Stimulated activated CD8-positive, alpha-beta memory T cell treated with anti-CD3 and anti-CD28 coated beads, Interleukin-15, amount 100 ng/mL, for 24 hours (primary cell): ENCODE measurements around the gene MAN1B1.

Source experiments
- DNase-seq: peaks from one replicate; pipeline ENCODE4 v3.0.0-alpha.2; 2020; ENCODE audit warnings: low read depth

MAN1B1 gene

DNA sequence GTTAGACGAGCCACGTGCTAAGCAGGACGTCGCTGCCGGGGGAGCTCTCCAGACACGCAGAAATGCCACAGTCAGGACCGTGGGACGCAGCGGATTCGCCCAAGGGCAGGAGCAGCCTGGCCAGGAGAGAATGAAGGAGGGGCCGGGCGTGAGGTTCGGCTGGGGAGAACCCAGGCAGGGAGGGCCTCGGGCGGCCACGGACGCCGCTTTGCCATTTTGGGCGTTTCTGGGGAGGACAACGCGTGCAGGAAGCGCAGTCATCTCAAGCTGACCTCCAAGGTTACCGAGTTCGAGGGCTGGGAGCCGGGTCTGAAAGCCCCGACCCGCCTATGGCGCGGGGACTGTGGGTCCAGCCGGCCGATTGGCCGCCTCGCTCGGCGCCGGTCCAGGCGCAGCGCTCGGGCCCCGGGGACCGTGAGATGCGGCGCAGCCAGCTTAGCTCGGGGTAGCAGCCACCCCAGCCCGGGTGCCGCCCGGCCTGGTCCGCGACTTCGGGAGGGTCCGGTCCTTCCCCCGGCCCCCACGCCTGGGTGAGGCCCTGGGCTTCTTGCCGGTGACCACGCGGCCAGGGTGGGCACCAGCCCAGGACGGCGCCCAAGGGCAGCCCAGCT lies 760 bp upstream of the MAN1B1 start:
- no peak for DNase-seq

DNA sequence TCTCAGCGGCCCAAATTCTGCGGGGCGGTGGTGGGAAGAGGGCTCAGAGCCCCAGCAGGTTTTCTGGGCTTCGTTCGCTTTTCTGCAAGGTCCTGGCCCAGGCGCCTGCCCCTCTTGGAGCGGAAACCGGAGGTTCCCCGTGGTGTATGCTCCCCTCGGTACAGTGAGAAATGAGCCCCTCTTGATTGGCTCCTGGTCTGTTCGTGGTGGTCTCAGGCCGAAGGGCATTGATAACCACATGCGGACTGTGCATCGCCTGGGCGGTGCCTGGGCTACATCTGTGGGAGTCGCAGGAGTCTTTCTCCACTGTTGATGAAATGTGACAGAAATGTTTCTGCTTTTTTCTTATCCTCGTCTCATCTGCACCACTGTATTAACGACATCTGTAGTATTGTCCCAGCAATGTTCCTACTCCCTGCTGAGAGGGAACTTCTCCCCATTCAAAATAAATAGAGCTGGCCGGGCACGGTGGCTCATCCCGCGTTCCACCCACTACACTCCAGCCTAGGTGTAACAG lies 682 bp downstream of the MAN1B1 start:
- no peak for DNase-seq

DNA sequence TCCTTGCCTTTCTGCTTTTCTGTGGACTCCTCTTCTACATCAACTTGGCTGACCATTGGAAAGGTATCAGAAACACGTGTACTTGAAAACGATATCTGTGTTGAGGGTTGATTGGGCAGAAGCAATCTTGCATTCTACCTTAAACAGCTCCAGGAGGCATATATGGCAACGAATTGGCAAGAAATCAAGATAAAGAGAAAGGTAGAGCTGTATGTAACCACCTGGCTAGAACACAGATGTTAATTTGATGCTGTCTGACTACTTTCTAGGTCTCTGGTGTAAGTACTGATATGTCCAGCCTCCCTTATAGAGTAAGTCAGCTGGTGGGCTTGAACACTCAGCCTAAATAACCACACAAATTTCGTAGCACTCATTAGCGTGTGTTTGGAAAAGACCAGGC lies 1.3 kb downstream of the MAN1B1 start:
- no peak for DNase-seq

DNA sequence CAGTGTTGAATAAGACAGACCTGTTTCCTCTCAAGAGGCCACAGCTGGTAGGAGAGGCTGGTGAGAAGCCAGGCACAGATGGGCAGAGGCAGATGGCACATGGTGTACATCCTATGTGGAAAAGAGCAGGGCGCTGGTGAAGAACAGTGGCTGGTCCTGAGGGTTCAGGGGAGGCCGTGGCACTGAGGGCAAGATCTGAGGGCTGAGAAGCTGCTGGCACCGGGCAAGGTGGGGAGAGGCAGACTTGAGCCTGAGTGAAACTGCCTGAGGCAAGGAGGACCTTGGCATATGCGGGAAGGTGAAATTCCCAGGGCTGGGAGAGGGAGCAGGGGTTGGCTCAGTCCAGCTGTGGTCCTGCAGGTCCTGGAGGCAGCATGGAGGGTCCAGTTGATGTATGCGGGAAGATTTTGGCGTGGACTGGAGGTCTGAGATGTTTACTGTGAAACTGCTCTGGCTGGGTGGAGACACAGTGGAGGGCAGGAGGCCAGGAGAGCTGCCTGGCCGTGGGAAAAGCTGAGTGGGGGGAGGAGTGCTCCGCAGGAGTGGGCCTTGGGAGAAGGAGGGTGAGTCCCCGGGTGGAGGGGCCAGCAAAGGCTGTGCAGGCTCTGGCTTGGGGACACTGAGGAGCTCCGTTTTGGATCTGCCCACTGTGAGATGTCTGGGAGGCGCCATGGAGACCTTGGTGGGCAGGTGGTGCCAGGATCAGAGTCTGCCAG lies 2.6 kb downstream of the MAN1B1 start:
- no peak for DNase-seq

DNA sequence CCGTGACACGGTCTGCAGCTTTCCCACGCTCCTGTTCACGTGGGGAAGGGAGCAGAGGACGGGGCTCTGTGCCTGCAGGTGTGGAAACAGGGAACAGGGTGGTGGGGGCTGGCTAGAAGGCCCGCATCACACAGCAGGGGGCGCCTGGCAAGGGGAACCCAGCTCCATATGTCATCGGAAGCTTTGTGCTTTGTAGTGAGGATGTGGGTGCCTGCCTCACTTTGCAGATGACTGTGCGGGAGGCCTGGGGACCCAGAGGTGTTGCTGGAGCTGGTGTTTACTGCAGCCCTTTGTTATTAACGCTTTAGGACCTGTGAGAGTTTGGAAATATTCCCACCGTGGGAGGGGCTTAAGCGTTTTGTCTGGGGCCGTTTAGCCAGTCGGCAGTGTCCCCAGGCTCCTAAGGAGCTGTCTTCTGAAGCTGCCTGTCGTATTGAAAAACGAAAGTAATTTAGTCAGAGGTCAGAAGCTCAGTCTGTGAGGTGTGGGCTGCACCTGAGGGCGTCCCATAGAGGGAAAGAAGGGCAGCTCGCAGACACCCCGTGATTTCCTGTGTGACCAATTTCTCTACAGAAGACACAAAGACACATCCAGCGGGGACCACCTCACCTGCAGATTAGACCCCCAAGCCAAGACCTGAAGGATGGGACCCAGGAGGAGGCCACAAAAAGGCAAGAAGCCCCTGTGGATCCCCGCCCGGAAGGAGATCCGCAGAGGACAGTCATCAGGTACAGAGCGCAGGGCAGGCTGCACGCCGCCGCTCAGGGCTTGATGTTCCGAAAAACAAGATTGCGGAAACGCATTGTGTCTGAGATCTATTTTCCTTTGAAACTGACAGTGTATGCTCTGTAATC lies 9.1 kb downstream of the MAN1B1 start:
- peak; percentile 46 for DNase-seq

DNA sequence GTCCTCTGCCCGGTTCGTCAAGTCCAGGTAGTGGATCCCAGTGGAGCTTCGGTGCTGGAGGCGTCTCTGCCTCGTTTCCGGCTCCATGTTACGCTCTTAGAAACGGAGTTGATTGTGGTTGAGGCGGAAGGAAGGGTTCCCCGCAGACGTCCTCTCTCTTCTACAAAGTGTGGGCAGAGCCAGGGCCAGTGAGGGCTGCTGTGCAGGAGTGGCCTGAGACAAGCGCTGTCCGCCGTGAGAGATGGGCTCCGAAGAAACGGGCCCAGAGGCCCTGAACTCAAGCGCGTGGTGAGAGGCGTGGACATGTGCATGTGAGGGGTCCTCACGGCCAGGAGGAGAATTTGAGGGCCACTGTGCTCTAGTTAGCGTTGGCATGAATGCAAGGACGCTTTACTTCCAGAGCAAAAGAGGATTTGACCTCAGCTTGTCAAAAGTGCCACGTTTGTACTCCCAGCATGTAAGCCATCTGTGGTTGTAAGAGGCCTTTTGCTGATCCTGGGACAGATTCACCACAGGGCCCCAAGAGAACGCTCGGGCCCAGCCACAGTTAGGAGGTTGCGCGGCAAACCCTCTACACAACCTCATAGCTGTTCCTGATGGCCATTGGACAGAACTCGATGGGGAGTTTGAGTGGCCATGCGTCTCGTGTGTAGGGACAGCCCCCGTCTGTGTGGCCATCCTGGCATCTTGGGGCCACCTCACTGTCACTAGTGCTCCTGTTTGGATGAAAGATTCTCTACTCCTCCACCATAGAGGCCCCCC lies 10.2 kb downstream of the MAN1B1 start:
- DNase-seq = no peak

DNA sequence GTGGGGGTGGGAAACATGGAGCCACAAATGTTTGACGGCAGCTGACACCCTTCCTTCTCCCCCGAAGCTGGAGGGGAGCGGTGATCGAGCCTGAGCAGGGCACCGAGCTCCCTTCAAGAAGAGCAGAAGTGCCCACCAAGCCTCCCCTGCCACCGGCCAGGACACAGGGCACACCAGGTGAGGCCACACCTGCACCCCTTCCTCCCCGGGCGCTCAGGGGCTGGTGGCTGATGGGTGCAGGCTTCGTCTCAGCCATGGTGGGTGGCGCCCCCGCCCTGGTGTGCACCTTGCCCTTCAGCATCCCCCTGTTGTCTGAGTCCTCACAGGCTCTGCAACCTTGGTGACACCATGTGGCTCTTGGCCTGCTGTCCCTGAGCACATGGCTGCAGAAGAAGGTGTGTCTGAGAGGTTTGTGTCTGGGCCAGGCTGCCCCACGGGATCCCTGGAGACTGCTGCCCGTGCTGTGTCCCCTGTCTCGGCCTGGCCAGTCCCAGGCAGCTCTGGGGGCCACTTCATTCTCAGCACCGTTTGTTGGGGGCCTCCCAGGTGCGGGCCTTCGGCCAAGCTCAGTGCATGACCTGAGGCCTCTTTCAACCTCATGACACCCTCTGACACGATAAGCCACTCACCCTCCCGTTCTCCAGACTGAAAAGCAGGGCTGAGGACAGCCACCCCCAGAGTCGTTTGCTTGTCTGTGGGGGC lies 11.1 kb downstream of the MAN1B1 start:
- DNase-seq = no peak

DNA sequence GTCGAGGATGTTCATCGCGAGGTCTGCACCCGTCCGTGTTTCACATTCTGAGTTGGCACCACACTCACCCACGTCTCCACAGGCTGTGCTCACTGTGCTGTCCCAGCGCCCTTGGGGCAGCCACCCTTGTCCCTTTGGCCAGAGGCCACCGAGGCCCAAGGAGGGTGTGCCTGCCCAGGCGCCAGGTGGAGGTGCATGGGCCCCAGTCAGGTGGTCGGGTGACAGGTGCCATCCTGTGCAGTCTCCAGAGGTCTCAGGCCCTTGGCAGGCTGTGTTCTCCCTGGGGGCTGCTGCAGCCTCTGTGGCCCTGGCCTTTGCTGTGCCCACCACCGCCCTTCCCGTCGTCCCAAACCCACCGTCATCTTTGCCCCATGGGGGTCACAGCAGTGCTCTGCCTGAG lies 12.4 kb downstream of the MAN1B1 start:
- DNase-seq = no peak

DNA sequence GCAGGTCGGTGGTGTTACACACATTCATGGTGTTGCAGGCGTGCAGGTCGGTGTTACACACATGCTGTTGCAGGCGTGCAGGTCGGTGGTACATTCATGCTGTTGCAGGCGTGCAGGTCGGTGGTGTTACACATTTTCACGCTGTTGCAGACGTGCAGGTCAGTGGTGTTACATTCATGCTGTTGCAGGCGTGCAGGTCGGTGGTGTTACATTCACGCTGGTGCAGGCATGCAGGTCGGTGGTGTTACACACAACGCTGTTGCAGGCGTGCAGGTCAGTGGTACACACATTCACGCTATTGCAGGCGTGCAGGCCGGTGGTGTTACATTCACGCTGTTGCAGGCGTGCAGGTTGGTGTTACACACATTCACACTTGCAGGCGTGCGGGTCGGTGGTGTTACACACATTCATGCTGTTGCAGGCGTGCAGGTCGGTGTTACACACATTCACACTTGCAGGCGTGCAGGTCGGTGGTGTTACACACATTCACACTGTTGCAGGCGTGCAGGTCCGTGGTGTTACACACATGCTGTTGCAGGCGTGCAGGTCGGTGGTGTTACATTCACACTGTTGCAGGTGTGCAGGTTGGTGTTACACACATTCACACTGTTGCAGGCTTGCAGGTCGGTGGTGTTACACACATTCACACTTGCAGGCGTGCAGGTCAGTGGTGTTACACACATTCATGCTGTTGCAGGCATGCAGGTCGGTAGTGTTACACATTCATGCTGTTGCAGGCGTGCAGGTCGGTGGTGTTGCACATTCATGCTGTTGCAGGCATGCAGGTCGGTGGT lies 16.6 kb downstream of the MAN1B1 start:
- no peak for DNase-seq

DNA sequence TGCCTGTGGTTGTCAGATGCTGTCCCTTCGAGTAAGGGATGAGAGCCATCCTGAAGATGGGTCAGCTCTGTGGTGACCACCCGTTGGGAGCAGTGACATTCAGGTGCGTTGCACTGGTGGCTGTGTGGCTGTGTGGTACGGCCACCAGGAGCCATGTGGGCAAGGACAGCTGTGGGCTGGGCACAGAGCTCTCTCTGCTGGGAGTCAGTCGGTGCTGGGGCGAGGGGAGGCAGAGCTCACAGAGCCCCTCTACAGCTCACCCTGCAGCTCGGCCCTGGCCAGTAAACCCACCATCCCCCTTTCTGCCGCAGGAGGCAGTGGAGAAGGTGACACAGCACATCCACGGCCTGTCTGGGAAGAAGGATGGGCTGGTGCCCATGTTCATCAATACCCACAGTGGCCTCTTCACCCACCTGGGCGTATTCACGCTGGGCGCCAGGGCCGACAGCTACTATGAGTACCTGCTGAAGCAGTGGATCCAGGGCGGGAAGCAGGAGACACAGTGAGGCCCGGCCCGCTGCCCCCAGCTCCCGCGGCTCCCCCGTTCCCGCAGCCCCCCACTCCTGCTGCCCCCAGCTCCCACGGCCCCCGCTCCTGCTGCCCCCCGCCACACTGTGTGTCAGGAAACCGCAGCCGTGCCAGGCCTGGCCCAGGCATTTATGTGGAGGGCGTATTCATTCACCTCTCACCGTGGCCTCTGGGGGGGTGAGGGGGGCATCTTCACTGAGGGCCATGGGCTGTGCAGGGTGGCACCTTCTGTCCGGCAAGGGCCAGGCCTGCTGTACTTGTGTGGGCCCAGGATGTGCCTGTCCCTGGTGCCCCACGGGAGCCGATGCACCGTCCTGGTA lies 19.3 kb downstream of the MAN1B1 start:
- no peak for DNase-seq

DNA sequence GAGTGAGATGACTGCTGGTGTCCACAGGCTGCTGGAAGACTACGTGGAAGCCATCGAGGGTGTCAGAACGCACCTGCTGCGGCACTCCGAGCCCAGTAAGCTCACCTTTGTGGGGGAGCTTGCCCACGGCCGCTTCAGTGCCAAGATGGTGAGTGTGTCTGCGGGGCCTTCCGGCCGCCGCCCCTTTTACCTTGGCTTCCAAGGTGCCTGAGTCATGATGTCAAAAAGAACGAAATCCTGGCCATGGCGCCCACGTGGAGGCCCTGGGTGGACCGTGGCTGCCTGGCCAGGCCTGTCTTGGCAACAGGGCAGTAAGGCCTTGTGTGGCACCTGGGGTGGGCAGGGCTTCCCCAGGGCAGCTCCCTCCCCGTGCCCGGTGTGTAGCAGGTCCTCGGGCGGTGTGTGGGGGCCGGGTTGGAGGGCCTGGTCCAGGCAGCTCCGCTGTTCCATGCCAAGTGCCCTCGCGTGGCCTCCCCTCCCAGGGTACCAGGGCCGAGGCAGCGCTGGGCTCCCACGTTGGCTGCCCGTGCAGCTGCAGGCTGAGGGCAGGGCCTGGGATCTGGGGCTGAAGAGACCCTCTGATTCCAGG lies 20.0 kb downstream of the MAN1B1 start:
- DNase-seq = no peak

DNA sequence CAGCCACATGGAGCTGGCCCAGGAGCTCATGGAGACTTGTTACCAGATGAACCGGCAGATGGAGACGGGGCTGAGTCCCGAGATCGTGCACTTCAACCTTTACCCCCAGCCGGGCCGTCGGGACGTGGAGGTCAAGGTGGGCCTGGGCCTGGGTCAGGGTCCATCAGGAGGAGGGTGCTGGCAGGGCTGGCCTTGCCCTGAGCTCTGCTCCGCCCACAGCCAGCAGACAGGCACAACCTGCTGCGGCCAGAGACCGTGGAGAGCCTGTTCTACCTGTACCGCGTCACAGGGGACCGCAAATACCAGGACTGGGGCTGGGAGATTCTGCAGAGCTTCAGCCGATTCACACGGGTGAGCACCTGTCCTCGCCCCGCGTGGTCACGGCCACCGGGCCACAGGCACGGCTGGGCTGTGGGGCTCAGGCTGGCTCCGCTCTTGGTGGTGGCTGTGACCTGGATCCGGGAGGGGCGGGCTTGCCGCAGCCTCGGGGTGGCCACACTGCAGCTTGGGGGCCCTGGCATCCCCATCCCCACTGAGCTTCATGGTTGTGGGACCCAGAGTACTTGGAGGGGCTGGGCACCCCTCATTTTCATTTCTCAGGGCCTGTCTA lies 20.6 kb downstream of the MAN1B1 start:
- no peak for DNase-seq

DNA sequence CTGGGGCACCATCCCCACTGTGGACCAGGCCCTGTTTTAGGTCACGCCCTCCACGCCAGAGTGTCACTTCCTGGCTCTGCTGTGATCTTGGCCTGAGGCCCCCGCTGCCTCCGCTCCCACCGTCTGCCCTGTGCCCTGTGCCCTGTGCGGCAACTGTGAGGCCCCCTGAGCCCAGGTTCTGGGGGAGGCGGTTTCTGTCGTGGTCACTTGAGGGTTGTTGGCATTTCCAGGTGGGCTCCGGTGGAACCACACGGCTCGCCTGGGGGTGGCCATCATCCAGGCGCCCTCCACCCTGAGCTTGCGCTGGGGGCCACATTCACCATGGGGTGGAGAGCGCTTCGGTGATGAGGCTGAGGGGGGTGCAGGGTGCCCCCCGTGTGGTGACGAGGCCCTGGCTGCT lies 21.2 kb downstream of the MAN1B1 start:
- no peak for DNase-seq

DNA sequence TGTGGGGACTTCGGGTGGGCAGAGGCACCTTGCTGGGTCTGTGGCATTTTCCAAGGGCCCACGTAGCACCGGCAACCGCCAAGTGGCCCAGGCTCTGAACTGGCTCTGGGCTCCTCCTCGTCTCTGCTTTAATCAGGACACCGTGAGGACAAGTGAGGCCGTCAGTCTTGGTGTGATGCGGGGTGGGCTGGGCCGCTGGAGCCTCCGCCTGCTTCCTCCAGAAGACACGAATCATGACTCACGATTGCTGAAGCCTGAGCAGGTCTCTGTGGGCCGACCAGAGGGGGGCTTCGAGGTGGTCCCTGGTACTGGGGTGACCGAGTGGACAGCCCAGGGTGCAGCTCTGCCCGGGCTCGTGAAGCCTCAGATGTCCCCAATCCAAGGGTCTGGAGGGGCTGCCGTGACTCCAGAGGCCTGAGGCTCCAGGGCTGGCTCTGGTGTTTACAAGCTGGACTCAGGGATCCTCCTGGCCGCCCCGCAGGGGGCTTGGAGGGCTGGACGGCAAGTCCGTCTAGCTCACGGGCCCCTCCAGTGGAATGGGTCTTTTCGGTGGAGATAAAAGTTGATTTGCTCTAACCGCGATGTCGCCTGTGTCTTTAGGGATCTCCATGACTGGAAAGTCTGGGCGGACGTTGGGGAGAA lies 21.9 kb downstream of the MAN1B1 start:
- no peak for DNase-seq

DNA sequence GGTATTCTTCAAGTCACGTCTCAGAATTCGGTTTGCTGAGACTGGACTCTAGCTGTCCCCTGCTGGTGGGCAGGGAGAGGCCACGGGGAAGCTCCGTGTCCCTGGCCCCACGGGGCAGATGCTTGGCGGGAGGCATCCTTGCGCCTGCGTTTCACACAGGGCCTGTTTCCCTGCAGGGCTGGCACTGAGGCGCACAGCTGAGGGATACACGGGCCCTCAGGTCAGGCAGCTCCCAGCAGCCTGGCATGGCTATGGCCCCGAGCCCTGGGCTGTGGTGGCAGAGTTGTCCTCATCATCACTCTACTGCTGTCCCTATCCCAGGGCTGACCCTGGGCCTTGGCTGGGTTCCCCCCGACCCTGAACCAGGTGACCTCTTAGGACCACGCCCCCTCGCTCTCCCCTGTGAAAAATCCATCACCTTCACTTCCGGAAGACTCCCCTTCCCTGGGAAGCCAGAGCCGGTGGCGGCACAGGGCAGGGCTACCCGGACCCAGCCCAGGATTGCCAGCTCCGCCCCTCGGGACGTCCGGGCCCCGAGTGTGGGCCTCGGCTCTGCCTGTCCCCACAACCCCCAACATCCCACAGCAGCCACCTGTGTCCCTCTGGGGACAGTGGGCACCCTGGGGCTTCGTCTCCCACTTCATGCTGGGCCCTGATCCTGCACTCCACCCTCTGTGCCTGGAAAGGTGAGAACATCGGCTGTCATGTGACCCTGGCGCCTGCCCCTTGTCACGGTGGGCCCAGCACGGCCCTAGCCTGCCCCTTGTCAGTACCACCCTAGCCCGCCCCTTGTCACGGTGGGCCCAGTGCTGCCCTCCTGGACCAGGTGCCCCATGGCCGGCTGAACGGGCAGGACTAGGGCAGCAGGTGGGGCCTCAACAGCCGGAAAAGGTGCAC lies 22.7 kb downstream of the MAN1B1 start:
- no peak for DNase-seq

DNA sequence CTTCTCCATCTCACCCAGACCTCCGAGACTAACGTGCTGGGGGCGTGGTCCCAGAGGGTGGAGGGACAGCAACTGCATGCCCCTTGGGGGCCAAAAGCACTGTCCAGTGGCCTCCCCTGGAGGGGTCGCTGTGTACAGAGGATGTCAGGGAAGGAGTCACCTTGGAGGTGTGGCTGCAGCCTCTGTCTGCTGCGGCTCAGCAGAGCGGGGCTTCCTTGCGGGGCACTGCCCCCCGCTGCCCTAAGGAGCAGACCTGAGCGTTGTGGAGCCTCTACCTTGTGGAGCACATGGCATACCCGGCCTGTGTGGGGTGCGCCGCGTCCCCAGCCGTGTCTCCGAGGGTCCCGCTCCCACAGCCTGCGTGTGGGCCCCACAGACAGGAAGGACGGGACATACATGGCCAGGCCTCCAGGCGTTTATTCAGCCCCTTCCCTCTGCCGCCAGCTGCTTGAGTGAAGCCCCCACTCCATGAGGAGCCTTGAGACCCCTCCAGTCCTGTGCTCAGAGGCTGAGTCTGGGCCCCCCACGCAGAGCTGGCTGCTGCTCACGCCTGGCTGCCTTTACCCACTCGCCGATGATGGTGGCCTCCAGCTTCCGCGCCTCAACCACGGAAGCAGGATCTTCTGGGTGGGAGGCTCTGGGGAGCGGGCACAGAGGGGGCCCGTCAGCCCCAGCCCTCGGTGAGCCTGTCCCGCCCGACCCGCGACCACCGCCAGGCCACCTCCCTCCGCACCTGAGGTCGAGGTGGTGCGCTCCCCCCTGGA lies 23.5 kb downstream of the MAN1B1 start:
- DNase-seq = no peak
